ENCODE data around the gene ABCC8. TPM values are rescaled to one million over a fixed set of nuclear protein-coding genes. Genes with fewer than 3 reads are reported as not detected.
"Not testable (repeated sequence)": the region's sequence is repeated elsewhere in the genome, so short reads cannot be mapped to it uniquely, and the experiment has no call there.

ABCC8 gene
- total RNA-seq, 1 experiment from 2014 or later: not detected

GRCh38 chr11:17445240-17445795 is 31.3 kb downstream of the ABCC8 start:
- Histone ChIP-seq H3K9me3 (replicated peaks) (no peaks in the 10 kb centered on the region), H3K27ac (no peak overlapping the region), H3K27me3 (replicated peaks) (peaks cover 37% of the 10 kb centered on the region), H3K4me1 (replicated peaks) (no peaks in the 10 kb centered on the region), H3K36me3 (no peaks in the 10 kb centered on the region), H3K4me3 (no peak overlapping the region)
- DNase-seq (ENCODE audit: low read depth in 1 of 2, low spot score in 2 of 2): no peak

DNA sequence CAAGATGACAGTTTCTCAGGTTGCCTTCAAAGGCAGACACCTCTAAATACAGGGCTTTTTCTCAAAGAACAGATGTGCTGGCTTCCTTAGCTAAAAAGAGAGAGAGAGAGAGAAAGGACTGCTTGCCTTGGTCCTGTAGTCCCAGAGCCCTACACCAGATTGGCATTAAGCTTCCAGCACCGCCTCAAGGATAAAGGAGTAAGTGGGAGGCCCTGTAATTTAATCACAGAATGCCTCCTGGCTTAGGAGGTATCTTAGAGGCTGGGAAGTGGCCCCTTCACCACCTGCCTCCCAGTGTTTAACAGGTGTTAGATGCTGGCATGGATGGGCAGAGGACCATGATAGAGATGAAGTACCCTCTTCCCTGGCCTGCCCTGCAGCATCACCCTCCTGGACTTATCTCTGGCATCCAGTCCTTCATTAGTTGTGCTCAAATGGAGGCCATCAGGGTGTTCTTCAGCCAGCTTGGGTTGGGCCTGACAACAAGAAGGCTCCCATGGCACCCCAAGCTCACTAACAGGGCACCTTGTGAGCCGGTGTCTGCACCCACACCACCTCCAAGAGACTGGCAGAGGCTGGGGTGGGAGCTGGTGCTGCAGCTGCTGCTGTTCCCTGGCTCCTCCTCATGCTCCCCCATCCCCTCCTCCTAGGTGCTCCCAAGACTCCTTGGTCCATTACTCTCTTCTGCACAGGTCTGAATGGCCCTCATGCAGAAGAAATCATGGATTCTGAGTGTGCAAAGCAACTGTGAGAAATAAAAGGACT is 32.5 kb downstream of the ABCC8 start:
- H3K9me3 ChIP-seq (replicated peaks): no peaks in the 10 kb centered on the region
- H3K4me3 ChIP-seq: no peak overlapping the region
- no peak overlapping the region for H3K27ac ChIP-seq
- DNase-seq (ENCODE audit: low read depth in 1 of 2, low spot score in 2 of 2): no peak
- H3K4me1 ChIP-seq (replicated peaks): no peaks in the 10 kb centered on the region
- no peaks in the 10 kb centered on the region for H3K36me3 ChIP-seq
- H3K27me3 ChIP-seq (replicated peaks): peaks cover 31% of the 10 kb centered on the region

- Histone ChIP-seq H3K36me3 (no peaks in the 10 kb centered on the region), H3K4me1 (replicated peaks) (no peaks in the 10 kb centered on the region), H3K27ac (no peak overlapping the region), H3K9me3 (replicated peaks) (no peaks in the 10 kb centered on the region), H3K27me3 (replicated peaks) (peaks cover 31% of the 10 kb centered on the region), H3K4me3 (no peak overlapping the region)
- no peak for DNase-seq (ENCODE audit: low read depth in 1 of 2, low spot score in 2 of 2)
Observed at GRCh38 chr11:17443423-17443822, 33.2 kb downstream of the ABCC8 start.

DNA sequence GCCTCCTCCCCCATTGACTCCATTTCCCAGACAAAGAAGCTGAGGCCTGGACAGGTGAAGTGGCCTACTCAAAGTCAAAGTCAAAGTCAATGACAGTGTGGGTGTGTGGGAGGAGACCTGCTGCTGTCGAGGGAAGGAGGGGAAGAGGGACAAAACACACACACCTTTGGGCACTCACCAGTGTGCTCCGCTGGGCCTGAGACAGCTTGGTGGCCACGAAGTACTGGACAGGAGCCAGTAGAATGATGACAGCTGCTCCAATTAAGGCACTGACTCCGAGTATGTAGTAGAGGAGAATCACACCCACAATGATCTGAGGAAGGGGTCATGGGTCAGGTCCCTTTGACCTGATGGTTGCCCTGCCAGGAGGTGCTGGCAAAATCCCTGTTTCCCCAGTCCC is 33.6 kb downstream of the ABCC8 start:
- Histone ChIP-seq H3K27me3 (replicated peaks) (peaks cover 31% of the 10 kb centered on the region), H3K4me1 (replicated peaks) (no peaks in the 10 kb centered on the region), H3K4me3 (no peak overlapping the region), H3K36me3 (no peaks in the 10 kb centered on the region), H3K9me3 (replicated peaks) (no peaks in the 10 kb centered on the region), H3K27ac (no peak overlapping the region)
- no peak for DNase-seq (ENCODE audit: low read depth in 1 of 2, low spot score in 2 of 2)

GRCh38 chr11:17439316-17439782 is 37.3 kb downstream of the ABCC8 start:
- Histone ChIP-seq H3K27me3 (replicated peaks) (peaks cover 22% of the 10 kb centered on the region), H3K27ac (no peak overlapping the region), H3K36me3 (no peaks in the 10 kb centered on the region), H3K9me3 (replicated peaks) (no peaks in the 10 kb centered on the region), H3K4me1 (replicated peaks) (no peaks in the 10 kb centered on the region), H3K4me3 (no peak overlapping the region)
- no peak for DNase-seq (ENCODE audit: low read depth in 1 of 2, low spot score in 2 of 2)

DNA sequence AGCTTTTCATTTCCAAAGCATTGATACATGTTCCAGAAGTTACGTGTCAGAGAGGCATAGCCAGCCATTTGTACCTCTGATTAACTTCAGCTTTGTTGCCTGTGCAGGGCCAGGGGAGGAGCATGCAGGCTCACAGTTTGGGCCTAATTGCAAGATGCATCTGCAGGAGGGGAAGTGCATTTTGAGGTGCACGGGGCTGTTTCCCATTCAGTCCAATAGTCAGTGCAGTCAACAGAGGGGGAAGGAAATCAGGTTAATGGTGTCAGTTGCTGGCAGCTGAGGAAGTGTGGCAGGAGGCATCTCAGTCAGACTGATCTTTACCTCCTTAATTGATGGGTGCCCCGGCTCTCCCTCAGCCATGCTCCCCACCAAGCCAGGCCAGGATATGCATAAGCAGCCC is 39.3 kb downstream of the ABCC8 start:
- Histone ChIP-seq H3K4me3 (no peak overlapping the region), H3K27me3 (replicated peaks) (peaks cover 30% of the 10 kb centered on the region), H3K4me1 (replicated peaks) (no peaks in the 10 kb centered on the region), H3K9me3 (replicated peaks) (no peaks in the 10 kb centered on the region), H3K27ac (no peak overlapping the region), H3K36me3 (no peaks in the 10 kb centered on the region)
- DNase-seq (ENCODE audit: low read depth in 1 of 2, low spot score in 2 of 2): no peak

- DNase-seq (ENCODE audit: low read depth in 1 of 2, low spot score in 2 of 2): no peak
- H3K4me3 ChIP-seq: no peak overlapping the region
- H3K27me3 ChIP-seq (replicated peaks): peaks cover 37% of the 10 kb centered on the region
- H3K9me3 ChIP-seq (replicated peaks): no peaks in the 10 kb centered on the region
- H3K4me1 ChIP-seq (replicated peaks): no peaks in the 10 kb centered on the region
- H3K36me3 ChIP-seq: no peaks in the 10 kb centered on the region
- no peak overlapping the region for H3K27ac ChIP-seq
Observed at GRCh38 chr11:17434108-17434507, 42.5 kb downstream of the ABCC8 start.

GRCh38 chr11:17432002-17432401 is 44.6 kb downstream of the ABCC8 start:
- DNase-seq (ENCODE audit: low read depth in 1 of 2, low spot score in 2 of 2): no peak
- H3K27me3 ChIP-seq (replicated peaks): peaks cover 48% of the 10 kb centered on the region
- H3K4me3 ChIP-seq: no peak overlapping the region
- H3K4me1 ChIP-seq (replicated peaks): no peaks in the 10 kb centered on the region
- H3K9me3 ChIP-seq (replicated peaks): no peaks in the 10 kb centered on the region
- H3K36me3 ChIP-seq: no peaks in the 10 kb centered on the region
- H3K27ac ChIP-seq: no peak overlapping the region

- DNase-seq (ENCODE audit: low read depth in 1 of 2, low spot score in 2 of 2): no peak
- no peaks in the 10 kb centered on the region for H3K9me3 ChIP-seq (replicated peaks)
- no peaks in the 10 kb centered on the region for H3K36me3 ChIP-seq
- peaks cover 56% of the 10 kb centered on the region for H3K27me3 ChIP-seq (replicated peaks)
- H3K4me1 ChIP-seq (replicated peaks): no peaks in the 10 kb centered on the region
- H3K4me3 ChIP-seq: no peak overlapping the region
- H3K27ac ChIP-seq: no peak overlapping the region
Observed at GRCh38 chr11:17431139-17431538, 45.5 kb downstream of the ABCC8 start.

DNA sequence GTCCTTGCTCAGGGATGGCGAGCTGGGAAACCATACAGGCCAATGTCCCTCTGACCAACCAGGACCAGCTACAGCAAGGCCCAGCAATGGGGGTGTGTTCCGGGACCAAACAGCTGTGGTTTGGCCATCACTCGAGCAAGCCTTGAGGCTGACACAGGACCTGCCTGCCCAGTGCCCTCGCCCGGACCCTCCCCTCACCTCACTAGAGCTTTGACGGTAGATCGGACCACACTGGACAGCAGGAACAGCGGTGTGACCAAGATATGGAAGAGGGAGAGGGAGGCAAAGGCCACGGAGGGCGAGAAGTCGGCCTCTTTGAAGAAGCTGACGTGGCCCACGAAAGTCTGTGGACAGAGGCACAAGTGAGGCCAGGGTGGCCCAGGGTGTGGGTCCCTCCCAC is 46.0 kb downstream of the ABCC8 start:
- Histone ChIP-seq H3K27ac (no peak overlapping the region), H3K4me1 (replicated peaks) (no peaks in the 10 kb centered on the region), H3K9me3 (replicated peaks) (no peaks in the 10 kb centered on the region), H3K4me3 (no peak overlapping the region), H3K27me3 (replicated peaks) (peaks cover 53% of the 10 kb centered on the region), H3K36me3 (no peaks in the 10 kb centered on the region)
- DNase-seq (ENCODE audit: low read depth in 1 of 2, low spot score in 2 of 2): no peak

GRCh38 chr11:17428925-17429324 is 47.7 kb downstream of the ABCC8 start:
- Histone ChIP-seq H3K9me3 (replicated peaks) (no peaks in the 10 kb centered on the region), H3K36me3 (no peaks in the 10 kb centered on the region), H3K27me3 (replicated peaks) (peaks cover 54% of the 10 kb centered on the region), H3K27ac (no peak overlapping the region), H3K4me1 (replicated peaks) (no peaks in the 10 kb centered on the region), H3K4me3 (no peak overlapping the region)
- DNase-seq (ENCODE audit: low read depth in 1 of 2, low spot score in 2 of 2): no peak

DNA sequence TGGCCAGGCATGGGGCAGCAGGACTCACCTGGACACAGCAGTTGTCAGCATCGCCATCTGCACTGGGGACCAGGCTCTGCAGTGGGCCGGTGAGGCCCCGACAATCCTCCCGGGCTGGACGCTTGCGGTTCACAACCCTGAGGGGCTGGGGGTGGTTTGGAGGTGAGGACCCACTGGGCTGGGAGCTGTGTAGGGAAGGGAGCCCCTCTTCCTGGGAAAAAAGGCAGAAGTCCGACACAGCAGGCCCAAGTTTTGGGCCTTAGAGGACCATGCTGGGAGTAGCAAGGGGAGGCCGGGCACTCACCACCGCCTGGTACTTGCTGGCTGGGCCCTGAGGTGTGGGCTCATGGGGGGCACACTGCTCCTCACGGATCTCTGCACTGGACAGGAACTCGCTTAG is 48.4 kb downstream of the ABCC8 start:
- no peaks in the 10 kb centered on the region for H3K4me1 ChIP-seq (replicated peaks)
- no peaks in the 10 kb centered on the region for H3K36me3 ChIP-seq
- H3K9me3 ChIP-seq (replicated peaks): no peaks in the 10 kb centered on the region
- no peak overlapping the region for H3K27ac ChIP-seq
- H3K27me3 ChIP-seq (replicated peaks): peaks cover 53% of the 10 kb centered on the region
- DNase-seq (ENCODE audit: low read depth in 1 of 2, low spot score in 2 of 2): no peak
- no peak overlapping the region for H3K4me3 ChIP-seq

GRCh38 chr11:17426233-17426632 is 50.4 kb downstream of the ABCC8 start:
- H3K27me3 ChIP-seq (replicated peaks): peaks cover 60% of the 10 kb centered on the region
- not testable (repeated sequence) for H3K4me1 ChIP-seq (replicated peaks); H3K4me3 ChIP-seq; H3K9me3 ChIP-seq (replicated peaks); H3K27ac ChIP-seq; DNase-seq (ENCODE audit: low read depth in 1 of 2, low spot score in 2 of 2); H3K36me3 ChIP-seq

- Histone ChIP-seq H3K4me1 (replicated peaks) (no peaks in the 10 kb centered on the region), H3K4me3 (no peak overlapping the region), H3K9me3 (replicated peaks) (no peaks in the 10 kb centered on the region), H3K36me3 (no peaks in the 10 kb centered on the region), H3K27me3 (replicated peaks) (peaks cover 65% of the 10 kb centered on the region), H3K27ac (no peak overlapping the region)
- DNase-seq (ENCODE audit: low read depth in 1 of 2, low spot score in 2 of 2): no peak
Observed at GRCh38 chr11:17423533-17424310, 52.9 kb downstream of the ABCC8 start.

Measured in SJSA1 (cell line).